NCI-H2227 (cell line): ENCODE data around the gene ADCY9.
"Not testable (repeated sequence)": the region's sequence is repeated elsewhere in the genome, so short reads cannot be mapped to it uniquely, and the experiment has no call there.

Experiments used
- DNase-seq: peaks from one replicate; lab custom pipeline; 2025; ENCODE audit not compliant: unreplicated experiment; lab: John Stamatoyannopoulos, UW

ADCY9 gene

DNA sequence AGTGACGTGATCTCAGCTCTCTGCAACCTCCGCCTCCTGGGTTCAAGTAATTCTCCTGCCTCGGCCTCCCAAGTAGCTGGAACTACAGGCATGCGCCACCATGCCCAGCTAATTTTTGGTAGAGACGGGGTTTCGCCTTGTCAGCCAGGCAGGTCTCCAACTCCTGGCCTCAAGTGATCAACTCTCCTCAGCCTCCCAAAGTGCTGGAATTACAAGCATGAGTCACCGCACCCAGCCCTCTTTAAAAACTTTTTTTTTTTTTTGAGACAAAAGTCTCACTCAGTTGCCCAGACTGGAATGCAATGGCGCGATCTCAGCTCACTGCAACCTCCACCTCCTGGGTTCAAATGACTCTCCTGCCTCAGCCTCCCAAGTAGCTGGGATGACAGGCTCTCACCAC is 43.1 kb downstream of the ADCY9 start:
- not testable (repeated sequence) for DNase-seq

DNA sequence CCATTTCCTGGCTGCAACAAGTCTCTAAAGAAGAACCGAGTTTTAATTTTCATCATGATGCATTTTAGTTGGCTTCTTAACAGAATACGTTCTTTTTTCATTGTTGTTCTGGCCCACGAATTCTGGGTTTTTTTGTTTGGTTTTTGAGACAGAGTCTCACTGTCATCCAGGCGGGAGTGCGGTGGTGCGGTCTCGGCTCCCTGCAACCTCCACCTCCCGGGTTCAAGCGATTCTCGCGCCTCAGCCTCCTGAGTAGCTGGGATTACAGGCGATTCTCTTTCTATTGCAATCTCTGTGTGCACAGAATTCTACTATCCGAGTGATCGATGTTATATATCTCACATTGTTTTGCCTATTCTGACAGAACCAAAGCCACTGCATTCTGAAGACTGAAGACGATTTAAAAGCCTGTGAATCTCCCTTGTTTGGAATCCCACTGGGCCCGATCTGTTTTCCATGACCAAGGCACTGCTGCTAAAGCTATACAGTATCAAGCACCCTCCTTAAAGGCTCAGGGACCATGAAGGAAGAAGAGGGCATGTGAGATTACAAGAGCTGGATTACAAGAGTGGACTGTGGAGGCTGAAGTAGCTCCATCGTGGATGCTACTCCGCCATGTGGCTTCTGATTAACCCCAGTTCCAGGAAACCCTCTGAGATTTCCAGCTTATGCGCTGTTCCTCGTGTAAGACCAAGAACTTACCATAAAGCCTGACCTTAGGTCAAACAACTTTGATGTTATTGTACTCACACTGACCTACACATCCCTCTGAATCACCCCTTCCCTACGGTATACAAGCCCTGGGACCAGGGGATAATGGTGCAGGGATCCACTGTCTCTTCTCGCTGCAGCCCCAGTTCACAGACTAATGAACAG is 44.3 kb downstream of the ADCY9 start:
- no peak for DNase-seq

- no peak for DNase-seq
Measured at GRCh38 chr16:4070936-4071335, 45.3 kb downstream of the ADCY9 start.

DNA sequence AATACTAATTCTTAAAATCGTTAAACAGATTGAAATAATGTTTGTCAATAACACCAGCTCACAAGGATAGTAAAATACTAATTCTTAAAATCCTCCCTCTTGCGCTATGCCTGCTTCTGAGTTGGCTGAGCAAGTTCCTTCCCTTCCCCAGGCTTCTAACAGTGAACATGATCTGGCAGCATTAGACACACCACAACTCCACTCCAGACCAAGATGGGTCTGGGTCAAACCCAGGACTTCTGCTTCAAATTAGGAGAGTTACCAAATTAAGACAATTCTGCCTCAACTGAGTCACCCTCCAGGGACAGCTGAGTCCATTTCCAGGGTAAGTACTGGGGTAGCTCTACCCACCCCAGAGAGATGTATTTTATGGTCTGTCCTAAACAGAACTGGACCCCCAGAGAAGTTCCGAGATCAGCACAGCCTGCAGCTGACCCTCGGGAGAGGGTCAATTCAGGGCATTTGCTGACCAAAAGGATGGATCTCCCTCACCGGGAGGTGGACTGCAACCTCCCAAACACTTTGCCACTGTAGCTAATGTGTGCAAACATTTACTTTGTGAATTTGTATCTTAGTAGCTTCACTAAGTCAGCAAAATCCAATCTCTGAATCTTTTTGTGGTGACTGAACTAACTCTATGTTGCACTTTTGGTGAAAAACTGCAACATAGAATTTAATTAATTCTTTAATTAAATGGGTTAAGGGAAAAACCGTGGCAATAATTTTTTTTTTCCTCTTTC is 48.8 kb downstream of the ADCY9 start:
- no peak for DNase-seq

DNA sequence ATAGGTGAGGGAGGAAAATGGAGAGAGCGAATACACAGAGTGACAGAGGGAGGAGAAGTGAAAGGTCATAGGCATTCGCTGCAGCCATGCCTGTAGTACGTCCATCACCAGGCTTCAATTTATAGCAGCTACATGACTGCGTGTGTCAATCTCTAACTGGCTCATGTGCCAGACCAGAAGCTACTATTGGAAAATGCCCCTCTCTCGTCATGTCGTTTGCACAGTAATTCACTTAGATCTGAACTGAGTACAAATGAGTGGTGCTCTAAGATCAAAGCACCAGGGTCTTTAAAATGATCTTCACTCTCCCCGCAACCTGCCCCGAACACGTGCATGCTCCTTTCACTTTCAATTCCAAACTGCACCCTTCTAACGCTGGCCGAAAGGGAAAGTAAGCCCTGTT is 51.3 kb downstream of the ADCY9 start:
- DNase-seq: no peak

- DNase-seq: no peak
Measured at GRCh38 chr16:4062212-4062802, 53.9 kb downstream of the ADCY9 start.

GRCh38 chr16:4060823-4061222 is 55.4 kb downstream of the ADCY9 start:
- DNase-seq: no peak

DNA sequence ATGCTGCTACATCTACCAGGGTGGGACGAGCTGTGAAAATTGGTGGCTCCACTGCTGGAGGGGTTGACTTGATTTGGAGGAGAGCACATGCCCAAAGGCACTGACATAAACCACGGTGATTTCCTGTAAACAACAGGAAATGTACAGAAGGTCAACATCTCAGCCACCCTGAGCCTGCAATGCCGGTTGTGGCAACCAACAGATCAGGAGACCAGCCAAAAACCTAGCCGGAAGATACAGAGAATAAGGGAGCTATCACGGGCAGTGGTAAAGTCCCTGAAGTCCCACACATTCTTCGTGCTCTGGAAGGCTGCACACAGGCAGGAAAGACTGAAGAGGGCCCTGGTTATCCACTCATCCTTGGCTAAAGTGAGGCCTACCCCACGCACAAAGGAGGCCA is 56.2 kb downstream of the ADCY9 start:
- no peak for DNase-seq

GRCh38 chr16:4058386-4058785 is 57.9 kb downstream of the ADCY9 start:
- DNase-seq: no peak

DNA sequence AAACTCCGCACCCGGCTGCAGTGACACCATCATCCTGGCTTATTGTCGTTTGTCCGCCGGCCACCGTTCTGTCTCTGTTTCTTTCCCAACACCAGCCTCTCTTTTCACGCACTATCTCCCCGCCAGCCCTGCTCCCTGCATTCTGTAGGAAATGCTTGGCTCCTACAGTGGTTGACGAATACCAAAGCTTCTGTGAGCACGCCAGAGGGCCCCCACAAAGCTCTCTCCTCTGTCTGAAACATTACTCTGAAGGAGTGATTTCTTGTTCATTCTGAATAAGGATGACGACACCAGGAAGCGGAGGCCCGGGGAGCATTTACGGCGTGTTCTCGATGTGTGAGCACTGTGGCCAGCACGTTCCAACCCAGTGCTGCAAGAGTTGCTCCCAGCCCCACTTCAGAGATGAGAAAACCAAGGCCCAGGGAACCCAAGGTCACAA is 58.8 kb downstream of the ADCY9 start:
- no peak for DNase-seq

DNA sequence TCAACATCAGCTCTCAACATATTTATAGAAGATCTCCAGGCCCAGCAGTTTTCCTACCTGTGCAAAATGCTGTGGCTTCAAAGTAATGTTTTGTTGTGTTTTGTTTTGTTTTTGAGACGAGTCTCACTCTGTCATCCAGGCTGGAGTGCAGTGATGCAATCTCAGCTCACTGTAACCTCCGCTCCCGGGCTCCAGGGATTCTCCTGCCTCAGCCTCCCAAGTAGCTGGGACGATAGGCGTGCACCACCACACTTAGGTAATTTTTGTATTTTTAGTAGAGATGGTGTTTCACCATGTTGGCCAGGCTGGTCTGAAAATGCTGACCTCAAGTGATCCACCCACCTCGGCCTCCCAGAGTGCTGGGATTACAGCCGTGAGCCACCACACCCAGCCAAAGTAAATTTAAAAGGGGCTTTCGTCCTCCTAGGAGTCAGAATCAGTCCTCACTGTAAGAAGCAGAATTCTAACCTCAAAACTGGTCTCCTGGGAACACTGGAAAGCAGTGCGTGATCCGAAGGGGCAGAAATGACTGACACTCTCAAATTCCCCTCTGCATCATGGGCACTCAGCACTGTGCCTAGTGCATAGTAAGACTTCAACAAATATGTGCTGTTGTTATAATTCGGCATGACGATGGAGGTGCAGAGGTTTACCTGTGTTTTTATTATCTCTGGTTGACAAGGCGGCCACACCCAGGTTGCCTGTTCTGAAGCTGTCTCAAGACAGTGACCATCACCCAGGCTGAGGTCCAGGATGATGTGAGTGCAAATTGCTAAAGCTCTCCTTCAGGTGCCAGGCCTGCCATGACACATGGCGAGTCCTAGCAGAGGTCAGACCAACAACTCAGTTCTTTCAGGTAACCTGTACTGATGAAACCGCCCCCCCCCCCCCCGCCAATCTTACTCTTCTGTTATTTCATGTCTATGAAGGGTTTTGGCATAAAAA is 59.8 kb downstream of the ADCY9 start:
- DNase-seq: no peak

DNA sequence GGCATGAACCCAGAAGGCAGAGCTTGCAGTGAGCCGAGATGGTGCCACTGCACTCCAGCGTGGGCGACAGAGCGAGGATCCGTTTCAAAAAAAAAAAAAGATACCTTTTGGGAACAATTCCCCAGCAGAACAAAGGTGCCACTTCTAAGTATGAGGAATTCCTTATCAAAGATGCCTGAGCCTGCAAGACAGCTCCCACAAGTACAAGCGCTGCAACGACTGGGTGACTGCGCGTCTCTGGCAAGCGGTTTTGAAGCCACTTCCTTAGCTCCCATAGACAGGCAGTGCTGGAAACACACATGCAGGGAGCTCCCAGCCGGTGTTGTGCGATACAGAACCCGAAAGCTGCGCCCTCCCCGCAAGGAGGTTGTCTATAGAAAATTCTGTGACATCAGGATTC is 60.5 kb downstream of the ADCY9 start:
- DNase-seq: no peak

DNA sequence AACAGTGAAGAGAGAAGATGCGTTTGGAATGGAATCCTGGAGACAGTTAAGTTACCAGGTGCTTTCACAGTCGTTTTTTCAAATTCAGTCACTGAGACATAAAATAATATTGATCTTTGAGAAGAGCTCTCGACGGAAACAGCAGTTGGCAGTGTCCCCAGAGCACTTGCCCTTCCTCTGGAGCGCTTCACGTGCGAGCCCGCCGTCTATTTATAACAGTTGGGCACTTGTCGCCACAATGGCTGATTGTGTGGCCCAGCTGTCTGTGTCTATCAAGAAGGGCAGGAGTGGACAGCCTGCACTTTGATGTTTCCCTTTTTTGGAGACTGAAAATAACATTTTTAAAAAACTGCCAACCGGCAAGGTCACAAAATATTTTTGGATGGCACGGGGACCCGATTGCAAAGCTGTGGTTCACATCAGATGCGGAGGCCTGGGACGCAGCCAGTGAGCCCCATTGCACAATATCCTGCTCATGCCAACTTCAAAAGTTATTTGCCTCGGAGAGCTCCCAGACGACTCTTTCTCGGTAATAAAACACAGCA is 62.9 kb downstream of the ADCY9 start:
- DNase-seq: peak; percentile 58

DNA sequence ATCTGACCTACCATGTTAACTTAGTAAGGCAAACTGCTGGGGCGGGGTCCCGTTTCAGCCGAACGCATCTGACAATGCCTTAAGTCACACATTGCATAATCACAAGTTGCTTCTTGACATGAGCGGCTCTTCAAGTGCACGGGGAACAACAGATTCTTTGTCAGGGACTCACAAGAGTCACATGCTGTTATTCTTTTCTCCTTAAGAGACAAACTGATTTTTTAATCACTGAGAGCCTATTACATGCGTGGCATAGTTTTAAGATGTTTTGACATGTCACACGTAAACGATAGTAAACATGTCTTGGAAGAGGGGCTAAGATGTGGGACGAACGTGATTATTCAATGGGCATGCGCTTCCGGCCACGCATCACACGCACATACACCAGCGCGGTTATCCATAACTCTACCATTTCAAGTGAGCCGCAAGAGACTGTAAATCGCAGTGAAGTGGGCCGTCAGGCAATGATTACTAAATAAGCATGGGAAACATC is 63.4 kb downstream of the ADCY9 start:
- DNase-seq: peak; percentile 58

GRCh38 chr16:4052096-4052495 is 64.1 kb downstream of the ADCY9 start:
- DNase-seq: no peak

GRCh38 chr16:4051591-4051990 is 64.7 kb downstream of the ADCY9 start:
- no peak for DNase-seq

GRCh38 chr16:4049031-4049430 is 67.2 kb downstream of the ADCY9 start:
- DNase-seq: no peak

DNA sequence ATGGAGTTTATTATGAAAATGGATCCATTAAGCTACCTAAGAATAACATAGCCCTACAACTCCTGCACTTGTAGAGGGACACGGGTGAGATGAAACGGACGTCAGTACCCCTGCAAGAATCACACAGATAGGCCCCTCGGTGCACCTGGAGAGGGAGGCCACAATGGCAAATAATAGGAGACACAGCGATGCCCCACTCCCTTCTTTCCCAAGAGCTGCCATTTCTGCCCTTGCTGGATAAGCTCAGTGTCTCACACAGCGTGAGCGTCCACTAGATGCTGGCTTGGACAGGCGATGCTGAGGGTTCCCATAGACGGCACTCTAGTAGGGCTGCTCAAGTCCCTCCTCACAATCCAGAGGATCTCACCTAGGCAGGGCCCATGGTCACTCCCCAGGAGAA is 67.8 kb downstream of the ADCY9 start:
- no peak for DNase-seq

- no peak for DNase-seq
Measured at GRCh38 chr16:4046221-4046620, 70.0 kb downstream of the ADCY9 start.

GRCh38 chr16:4045561-4045960 is 70.7 kb downstream of the ADCY9 start:
- not testable (repeated sequence) for DNase-seq
